GM12873 (cell line): ENCODE results near the gene INSIG1.

Experiments used
- CTCF ChIP-seq: IDR thresholded peaks from 2 replicates; pipeline ENCODE4 v1.5.1; 2012; ENCODE audit warnings: low read depth, mild to moderate bottlenecking, moderate library complexity, low read length, control low read depth; ENCODE audit not compliant: insufficient read depth; ENCODE audit errors: missing control alignments

The INSIG1 gene

GRCh38 chr7:155261031-155261985 is 36.4 kb upstream of the INSIG1 start:
- TF ChIP-seq CTCF: no peak

- no peak for TF ChIP-seq CTCF
Measured at GRCh38 chr7:155262031-155262430, 35.6 kb upstream of the INSIG1 start.

GRCh38 chr7:155263051-155263450 is 34.6 kb upstream of the INSIG1 start:
- TF ChIP-seq CTCF: no peak

- TF ChIP-seq CTCF: peak; percentile 33
Measured at GRCh38 chr7:155263581-155264143, 34.0 kb upstream of the INSIG1 start.

- TF ChIP-seq CTCF: no peak
Measured at GRCh38 chr7:155265144-155265543, 32.5 kb upstream of the INSIG1 start.

GRCh38 chr7:155265961-155266360 is 31.7 kb upstream of the INSIG1 start:
- no peak for TF ChIP-seq CTCF

- no peak for TF ChIP-seq CTCF
Measured at GRCh38 chr7:155266440-155266839, 31.2 kb upstream of the INSIG1 start.
